HepG2 (cell line): ENCODE measurements around the gene ERBB4.

Source experiments
- ATF6 ChIP-seq: sonication (generic); formaldehyde crosslinking; conservative IDR thresholded peaks from 2 replicates; pipeline ENCODE4 v1.4.0; 2020; ENCODE audit warnings: missing genetic modification reagents
- EHMT2 ChIP-seq: fragments of 200-600 bp; sonication (generic); IDR thresholded peaks from 2 replicates; pipeline ENCODE4 v1.7.0; 2017; ENCODE audit warnings: antibody characterized with exemption, low read depth, low read length, borderline replicate concordance
- GABPB1 ChIP-seq: IDR thresholded peaks from 2 replicates; pipeline ENCODE4 v1.6.1; 2016; ENCODE audit warnings: mild to moderate bottlenecking, missing genetic modification reagents, moderate library complexity, missing compliant biosample characterization
- MAFF ChIP-seq: IDR thresholded peaks from 2 replicates; pipeline ENCODE4 v1.6.1; 2011; ENCODE audit warnings: low read depth, low read length, improper control_type of control experiment
- MED1 ChIP-seq: sonication (generic); formaldehyde crosslinking; IDR thresholded peaks from 2 replicates; pipeline ENCODE4 v1.4.0; 2020; ENCODE audit warnings: missing genetic modification reagents
- PBX3 ChIP-seq: sonication (generic); formaldehyde crosslinking; IDR thresholded peaks from 2 replicates; pipeline ENCODE4 v1.8.1; 2023; ENCODE audit warnings: missing genetic modification reagents, inconsistent platforms, borderline replicate concordance
- PCBP2 ChIP-seq: fragments of 200-400 bp; formaldehyde crosslinking; optimal IDR thresholded peaks from 2 replicates; pipeline ENCODE3; 2018; ENCODE audit warnings: low read length, low read depth; ENCODE audit not compliant: poor library complexity, severe bottlenecking
- ZFP36 ChIP-seq: fragments of 150-350 bp; IDR thresholded peaks from 2 replicates; pipeline ENCODE4 v1.6.1; 2018; ENCODE audit warnings: borderline replicate concordance, low read length, low read depth; ENCODE audit not compliant: partially characterized antibody

GRCh38 chr2:212549463-212549862 is 10.9 kb upstream of the ERBB4 start:
- TF ChIP-seq EHMT2 (no peak), PCBP2 (no peak), PBX3 (no peak), GABPB1 (CRISPR knock-in tag) (no peak), MAFF (no peak), MED1 (CRISPR knock-in tag) (no peak), ZFP36 (no peak), ATF6 (no peak)
